A549 (cell line): ENCODE data around the gene GRM2. TPM values are rescaled to one million over a fixed set of nuclear protein-coding genes. Genes with fewer than 3 reads are reported as not detected.

Experiments
- ATAC-seq, 2 experiments: fragments of 200-7000 bp in 1 of 2; fragments of >200 bp in 1 of 2; cut with Nextera tagmentation in 1 of 2; cut with Tn5 transposase in 1 of 2; 3 replicates each; pipeline versions ENCODE4 v1.8.0 to v1.9.1; 2018 to 2020; ENCODE audit warnings: mild to moderate bottlenecking in 1 of 2, moderate library complexity in 1 of 2
- CTCF ChIA-PET: fragments of 300-600 bp; sonication (Branson Sonifier 250); formaldehyde crosslinking; extraction: SDS; loops from one replicate; lab custom pipeline; 2021; ENCODE audit warnings: antibody characterized with exemption, inconsistent platforms; lab: Yijun Ruan, JAX
- POLR2A ChIA-PET: fragments of 350-600 bp; formaldehyde crosslinking; extraction: SDS; loops from one replicate; lab custom pipeline; 2021; ENCODE audit warnings: antibody characterized with exemption, inconsistent platforms; lab: Yijun Ruan, JAX
- DNase-seq, 2 experiments: peaks; one replicate each; pipeline versions ENCODE4 v3.0.0 to v3.0.0-alpha.2; 2011 to 2016; ENCODE audit warnings: low read depth in 1 of 2, low spot score in 1 of 2
- FAIRE-seq: peaks from 2 replicates; lab custom pipeline; 2011; peaks lifted over from hg19 to GRCh38; lab: Jason Lieb, UNC
- H3K27ac ChIP-seq, 2 experiments: fragments of >200 bp; sonication (Bioruptor Twin); formaldehyde crosslinking; 3 replicates each; pipeline ENCODE4 v1.5.1; 2016 to 2017
- H3K4me1 ChIP-seq: fragments of >200 bp; sonication (Bioruptor Twin); formaldehyde crosslinking; 3 replicates; pipeline ENCODE4 v1.6.1; 2016
- H3K4me2 ChIP-seq: fragments of >200 bp; sonication (Bioruptor Twin); formaldehyde crosslinking; 3 replicates; pipeline ENCODE4 v1.6.1; 2016
- H3K4me3 ChIP-seq: fragments of >200 bp; sonication (Bioruptor Twin); formaldehyde crosslinking; 3 replicates; pipeline ENCODE4 v1.5.1; 2016
- H3K9me3 ChIP-seq: fragments of >200 bp; sonication (Bioruptor Twin); formaldehyde crosslinking; 3 replicates; pipeline ENCODE4 v1.6.1; 2016
- CBX8 ChIP-seq: fragments of 200-600 bp; sonication (generic); IDR thresholded peaks from 2 replicates; pipeline ENCODE4 v1.6.1; 2016
- CHD4 ChIP-seq: fragments of 200-600 bp; sonication (generic); IDR thresholded peaks from 2 replicates; pipeline ENCODE4 v1.6.1; 2016; ENCODE audit warnings: antibody characterized with exemption, mild to moderate bottlenecking, borderline replicate concordance
- EHF ChIP-seq: fragments of 250-450 bp; sonication (Bioruptor Pico); IDR thresholded peaks from 2 replicates; pipeline ENCODE4 v1.5.0; 2020; ENCODE audit warnings: mild to moderate bottlenecking
- ELK1 ChIP-seq: fragments of 150-350 bp; IDR thresholded peaks from 2 replicates; pipeline ENCODE4 v1.6.1; 2014; ENCODE audit warnings: low read depth, mild to moderate bottlenecking, low read length
- EP300 ChIP-seq, 2 experiments: fragments of >200 bp; sonication (Bioruptor Twin); formaldehyde crosslinking; IDR thresholded peaks; 2 replicates in 1 of 2; 3 replicates in 1 of 2; pipeline ENCODE4 v1.6.1; 2016 to 2017
- ESRRA ChIP-seq: fragments of 150-350 bp; IDR thresholded peaks from 2 replicates; pipeline ENCODE4 v1.6.1; 2014; ENCODE audit warnings: mild to moderate bottlenecking, low read length, borderline replicate concordance
- FOSB ChIP-seq: fragments of 250-450 bp; sonication (Bioruptor Pico); IDR thresholded peaks from 2 replicates; pipeline ENCODE4 v1.5.0; 2020; ENCODE audit warnings: mild to moderate bottlenecking, moderate library complexity
- HEYL ChIP-seq: fragments of 250-450 bp; sonication (Bioruptor Pico); IDR thresholded peaks from 2 replicates; pipeline ENCODE4 v1.8.0; 2021; ENCODE audit warnings: mild to moderate bottlenecking, moderate library complexity
- HOXB13 ChIP-seq: fragments of 250-450 bp; sonication (Bioruptor Pico); IDR thresholded peaks from 2 replicates; pipeline ENCODE4 v1.5.0; 2020; ENCODE audit warnings: low read depth, mild to moderate bottlenecking, moderate library complexity
- KDM1A ChIP-seq: fragments of 200-600 bp; sonication (generic); IDR thresholded peaks from 2 replicates; pipeline ENCODE4 v1.6.1; 2016; ENCODE audit warnings: low read depth, mild to moderate bottlenecking
- KDM5A ChIP-seq: fragments of 200-600 bp; sonication (generic); IDR thresholded peaks from 2 replicates; pipeline ENCODE4 v1.6.1; 2016; ENCODE audit warnings: antibody characterized with exemption, mild to moderate bottlenecking
- MYC ChIP-seq: IDR thresholded peaks from 2 replicates; pipeline ENCODE4 v1.6.1; 2012; ENCODE audit warnings: mild to moderate bottlenecking, inconsistent platforms, low read length, improper control_type of control experiment, borderline replicate concordance
- NFE2L2 ChIP-seq: fragments of 150-350 bp; conservative IDR thresholded peaks from 2 replicates; pipeline ENCODE4 v1.6.1; 2014; ENCODE audit warnings: low read length
- NR3C1 ChIP-seq: fragments of >200 bp; sonication (Bioruptor Twin); formaldehyde crosslinking; IDR thresholded peaks from 3 replicates; pipeline ENCODE4 v1.6.1; 2017
- PHF8 ChIP-seq: fragments of 200-600 bp; sonication (generic); IDR thresholded peaks from 2 replicates; pipeline ENCODE4 v1.6.1; 2016; ENCODE audit warnings: low read depth, mild to moderate bottlenecking, antibody characterized with exemption, moderate library complexity, borderline replicate concordance
- POLR2A ChIP-seq: IDR thresholded peaks from 2 replicates; pipeline ENCODE4 v1.6.1; 2012; ENCODE audit warnings: mild to moderate bottlenecking, low read length
- POLR2AphosphoS2 ChIP-seq: conservative IDR thresholded peaks from 2 replicates; pipeline ENCODE4 v1.6.1; 2012; ENCODE audit warnings: low read length, improper control_type of control experiment, inconsistent platforms
- RAD21 ChIP-seq, 2 experiments: fragments of >200 bp in 1 of 2; sonication (Bioruptor Twin) in 1 of 2; formaldehyde crosslinking in 1 of 2; IDR thresholded peaks in 1 of 2; conservative IDR thresholded peaks in 1 of 2; 2 replicates in 1 of 2; 3 replicates in 1 of 2; pipeline ENCODE4 v1.6.1; 2012 to 2018; ENCODE audit warnings: inconsistent platforms in 1 of 2
- RNF2 ChIP-seq: fragments of 200-600 bp; sonication (generic); IDR thresholded peaks from 2 replicates; pipeline ENCODE4 v1.6.1; 2016; ENCODE audit warnings: low read depth, mild to moderate bottlenecking, antibody characterized with exemption, moderate library complexity, borderline replicate concordance
- SMC3 ChIP-seq: fragments of >200 bp; sonication (Bioruptor Twin); formaldehyde crosslinking; IDR thresholded peaks from 3 replicates; pipeline ENCODE4 v1.6.1; 2018; ENCODE audit warnings: inconsistent platforms
- SREBF2 ChIP-seq: fragments of 450-650 bp; IDR thresholded peaks from 2 replicates; pipeline ENCODE4 v1.6.1; 2014; ENCODE audit warnings: mild to moderate bottlenecking, moderate library complexity
- TP53 ChIP-seq: fragments of 250-450 bp; sonication (Bioruptor Pico); IDR thresholded peaks from 2 replicates; pipeline ENCODE4 v1.5.0; 2021; ENCODE audit warnings: mild to moderate bottlenecking, moderate library complexity
- ZFP36 ChIP-seq: fragments of 450-650 bp; IDR thresholded peaks from 2 replicates; pipeline ENCODE4 v1.6.1; 2014; ENCODE audit warnings: borderline replicate concordance; ENCODE audit not compliant: partially characterized antibody
- WGBS: methylation state at CpG from one replicate; pipeline ENCODE4 v1.1.6; 2017; ENCODE audit errors: missing lambda C conversion rate; 5-methylcytosine and 5-hydroxymethylcytosine counted together
- polyA plus RNA-seq, 4 experiments: library from polyadenylated mRNA; depleted of rRNA in 3 of 4; stranded (reverse); fragments of >200 nt; fragmentation: RNase III in 1 of 4; extraction: RNeasy Plus Mini Kit Qiagen cat#74134 plus additional on column Dnase treatment in 1 of 4; gene quantifications; 2 replicates in 3 of 4; 3 replicates in 1 of 4; pipeline ENCODE4 v1.2.3, GENCODE V29; 2011 to 2017
- TF ChIP-seq, protein P1 (sequence below): IDR thresholded peaks from 2 replicates; pipeline ENCODE4 v1.6.1; 2012; ENCODE audit warnings: low read depth, borderline replicate concordance
- TF ChIP-seq, protein P2 (sequence below): fragments of >200 bp; sonication (Bioruptor Twin); formaldehyde crosslinking; IDR thresholded peaks from 3 replicates; pipeline ENCODE4 v1.5.1; 2016
- TF ChIP-seq, protein P3 (sequence below): fragments of 450-650 bp; IDR thresholded peaks from 2 replicates; pipeline ENCODE4 v1.6.1; 2014; ENCODE audit warnings: antibody characterized with exemption

GRM2 gene
- polyA plus RNA-seq, 2 of the 4 experiments (the other 2 are of a cell fraction) = 0.03 TPM; not detected in 1

- Histone ChIP-seq H3K4me1 (no peaks in the 10 kb centered on the region), H3K4me3 (no peak overlapping the region), H3K4me2 (no peak overlapping the region), H3K9me3 (no peaks in the 10 kb centered on the region), H3K27ac (no peak overlapping the region)
- FAIRE-seq (no peak), ATAC-seq (no peak), DNase-seq (no peak)
- TF ChIP-seq, protein P1, sequence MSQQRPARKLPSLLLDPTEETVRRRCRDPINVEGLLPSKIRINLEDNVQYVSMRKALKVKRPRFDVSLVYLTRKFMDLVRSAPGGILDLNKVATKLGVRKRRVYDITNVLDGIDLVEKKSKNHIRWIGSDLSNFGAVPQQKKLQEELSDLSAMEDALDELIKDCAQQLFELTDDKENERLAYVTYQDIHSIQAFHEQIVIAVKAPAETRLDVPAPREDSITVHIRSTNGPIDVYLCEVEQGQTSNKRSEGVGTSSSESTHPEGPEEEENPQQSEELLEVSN = no peak
- WGBS = 70% methylated on average over 2 of the region's 14 CpGs
- ChIA-PET POLR2A (no interaction called here), CTCF (interaction anchor here (1.0 to 2.3 kb wide), 3 partner anchors 19 to 160 kb away, joined by 3 to 10 read pairs (median 4); no protein-coding TSS in a partner anchor)
These were observed 44.4 kb upstream of the GRM2 start for GRCh38 chr3:51662456-51662855.

DNA sequence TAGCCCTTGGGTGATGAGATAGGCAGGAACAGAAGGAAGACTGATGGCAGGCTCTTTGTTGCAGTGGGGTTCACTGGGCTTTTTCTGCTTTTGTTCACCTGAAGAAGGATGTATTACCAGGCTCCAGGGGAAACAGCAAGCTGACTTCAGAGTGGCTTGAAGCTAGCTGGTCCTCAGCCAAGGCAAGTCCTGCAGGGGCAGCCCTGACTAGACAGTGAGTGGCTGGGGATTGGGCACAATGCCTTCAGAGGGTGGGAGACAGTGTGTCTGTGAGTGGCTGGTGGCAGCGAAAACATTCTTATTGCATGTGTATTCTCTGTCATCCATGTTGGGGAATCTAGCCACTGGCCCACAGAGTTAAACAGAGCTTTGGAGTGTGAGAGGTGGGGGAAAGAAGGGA, 38.1 kb upstream of the GRM2 start:
- H3K9me3 ChIP-seq = no peaks in the 10 kb centered on the region
- ChIA-PET POLR2A (no interaction called here), CTCF (interaction anchor here (0.7 to 7.4 kb wide), 22 partner anchors 9 to 388 kb away, joined by 3 to 83 read pairs (median 4); partner anchors contain the start of genes DCAF1, DUSP7 and RAD54L2)
- ATAC-seq = no peak
- H3K4me2 ChIP-seq = 0 out of 3 replicates have a peak overlapping the region, but pooled peaks have one; percentile 24
- DNase-seq = no peak
- no peak for FAIRE-seq
- peaks cover 18% of the 10 kb centered on the region for H3K4me1 ChIP-seq
- H3K4me3 ChIP-seq = no peak overlapping the region
- H3K27ac ChIP-seq = peak overlapping the region; percentile 41 to 63; a peak in 2 of 6 replicates
- 92% methylated on average over 1 of the region's 1 CpG for WGBS
- TF ChIP-seq FOSB (CRISPR knock-in tag) = no peak
- TF ChIP-seq RAD21 (conservative IDR thresholded peaks at IDR 0.05 in 1 of 2, IDR thresholded peaks at IDR 0.05 in 1 of 2) = no peak
- TF ChIP-seq EHF = no peak
- no peak for TF ChIP-seq ESRRA
- TF ChIP-seq KDM5A = no peak
- no peak for TF ChIP-seq NR3C1
- no peak for TF ChIP-seq MYC
- TF ChIP-seq CBX8 = no peak
- TF ChIP-seq SREBF2 = no peak
- TF ChIP-seq KDM1A = no peak
- no peak for TF ChIP-seq SMC3
- TF ChIP-seq, protein P2, sequence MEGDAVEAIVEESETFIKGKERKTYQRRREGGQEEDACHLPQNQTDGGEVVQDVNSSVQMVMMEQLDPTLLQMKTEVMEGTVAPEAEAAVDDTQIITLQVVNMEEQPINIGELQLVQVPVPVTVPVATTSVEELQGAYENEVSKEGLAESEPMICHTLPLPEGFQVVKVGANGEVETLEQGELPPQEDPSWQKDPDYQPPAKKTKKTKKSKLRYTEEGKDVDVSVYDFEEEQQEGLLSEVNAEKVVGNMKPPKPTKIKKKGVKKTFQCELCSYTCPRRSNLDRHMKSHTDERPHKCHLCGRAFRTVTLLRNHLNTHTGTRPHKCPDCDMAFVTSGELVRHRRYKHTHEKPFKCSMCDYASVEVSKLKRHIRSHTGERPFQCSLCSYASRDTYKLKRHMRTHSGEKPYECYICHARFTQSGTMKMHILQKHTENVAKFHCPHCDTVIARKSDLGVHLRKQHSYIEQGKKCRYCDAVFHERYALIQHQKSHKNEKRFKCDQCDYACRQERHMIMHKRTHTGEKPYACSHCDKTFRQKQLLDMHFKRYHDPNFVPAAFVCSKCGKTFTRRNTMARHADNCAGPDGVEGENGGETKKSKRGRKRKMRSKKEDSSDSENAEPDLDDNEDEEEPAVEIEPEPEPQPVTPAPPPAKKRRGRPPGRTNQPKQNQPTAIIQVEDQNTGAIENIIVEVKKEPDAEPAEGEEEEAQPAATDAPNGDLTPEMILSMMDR = no peak
- TF ChIP-seq TP53 = no peak
- no peak for TF ChIP-seq ZFP36
- no peak for TF ChIP-seq HEYL (CRISPR knock-in tag)
- TF ChIP-seq PHF8 = no peak
- TF ChIP-seq EP300 (IDR thresholded peaks at IDR 0.05) = no peak
- no peak for TF ChIP-seq POLR2A

GRCh38 chr3:51669241-51670052, 37.4 kb upstream of the GRM2 start:
- Histone ChIP-seq H3K4me1 (peaks cover 18% of the 10 kb centered on the region), H3K27ac (peak overlapping the region; percentile 41 to 63; a peak in 2 of 6 replicates), H3K9me3 (no peaks in the 10 kb centered on the region), H3K4me2 (0 out of 3 replicates have a peak overlapping the region, but pooled peaks have one; percentile 24), H3K4me3 (no peak overlapping the region)
- ATAC-seq = peak; percentile 60 to 73
- ChIA-PET CTCF (interaction anchor here (0.7 to 7.4 kb wide), 33 partner anchors 9 to 387 kb away, joined by 3 to 83 read pairs (median 4); partner anchors contain the start of genes DCAF1, DUSP7 and RAD54L2), POLR2A (interaction anchor here (0.9 to 1.9 kb wide), 2 partner anchors 167 to 170 kb away, joined by 4 to 11 read pairs; partner anchors contain the start of gene DCAF1)
- no peak for FAIRE-seq
- peak; percentile 66 to 85 for DNase-seq
- WGBS = 31% methylated on average over 5 of the region's 9 CpGs
- TF ChIP-seq RAD21 (conservative IDR thresholded peaks at IDR 0.05 in 1 of 2, IDR thresholded peaks at IDR 0.05 in 1 of 2) (peak; percentile 61 to 63), NFE2L2 (no peak), POLR2AphosphoS2 (no peak), ELK1 (no peak), HOXB13 (CRISPR knock-in tag) (no peak), SMC3 (peak; percentile 61), CHD4 (no peak), CBX8 (no peak), RNF2 (no peak)
- TF ChIP-seq, protein P2 = peak; percentile 72
- TF ChIP-seq, protein P3, sequence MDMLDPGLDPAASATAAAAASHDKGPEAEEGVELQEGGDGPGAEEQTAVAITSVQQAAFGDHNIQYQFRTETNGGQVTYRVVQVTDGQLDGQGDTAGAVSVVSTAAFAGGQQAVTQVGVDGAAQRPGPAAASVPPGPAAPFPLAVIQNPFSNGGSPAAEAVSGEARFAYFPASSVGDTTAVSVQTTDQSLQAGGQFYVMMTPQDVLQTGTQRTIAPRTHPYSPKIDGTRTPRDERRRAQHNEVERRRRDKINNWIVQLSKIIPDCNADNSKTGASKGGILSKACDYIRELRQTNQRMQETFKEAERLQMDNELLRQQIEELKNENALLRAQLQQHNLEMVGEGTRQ = no peak
